Activated CD4-positive, alpha-beta memory T cell treated with anti-CD3 and anti-CD28 coated beads for 36 hours (primary cell): ENCODE results near the gene CPLANE1. TPM values are rescaled to one million over a fixed set of nuclear protein-coding genes. Genes with fewer than 3 reads are reported as not detected.
A peak's percentile ranks its signal among the peaks of the same experiment; 100 is the strongest.
"Not testable (repeated sequence)": the region's sequence is repeated elsewhere in the genome, so short reads cannot be mapped to it uniquely, and the experiment has no call there.

Source experiments
- CTCF ChIA-PET: fragments of 350-600 bp; sonication (Branson Sonifier 250); formaldehyde crosslinking; loops from one replicate; lab custom pipeline; 2021; ENCODE audit warnings: antibody characterized with exemption, inconsistent platforms; lab: Charles Lee
- POLR2A ChIA-PET: fragments of 350-600 bp; sonication (Branson Sonifier 250); formaldehyde crosslinking; loops from one replicate; lab custom pipeline; 2021; ENCODE audit warnings: antibody characterized with exemption; lab: Charles Lee
- DNase-seq: peaks from one replicate; pipeline ENCODE4 v3.0.0-alpha.2; 2020
- H3K27ac Mint-ChIP-seq: one replicate; pipeline ENCODE4 v1.8.0; 2021; ENCODE audit warnings: mixed read lengths
- H3K27me3 Mint-ChIP-seq: one replicate; pipeline ENCODE4 v1.8.0; 2021; ENCODE audit warnings: mixed read lengths
- H3K36me3 Mint-ChIP-seq: one replicate; pipeline ENCODE4 v1.8.0; 2021; ENCODE audit warnings: mixed read lengths
- H3K4me1 Mint-ChIP-seq: one replicate; pipeline ENCODE4 v1.8.0; 2021; ENCODE audit warnings: low read depth, mixed read lengths
- H3K4me3 Mint-ChIP-seq: one replicate; pipeline ENCODE4 v1.8.0; 2021; ENCODE audit warnings: mild to moderate bottlenecking, mixed read lengths
- H3K9me3 Mint-ChIP-seq: one replicate; pipeline ENCODE4 v1.8.0; 2021; ENCODE audit warnings: mixed read lengths
- intact Hi-C: fragments of 100-400 bp; cut with micrococcal nuclease; formaldehyde crosslinking; loops from one replicate; pipeline ENCODE4 v1.15.1; 2023
- total RNA-seq, 2 experiments: library from RNA; stranded (reverse); gene quantifications; one replicate each; pipeline ENCODE4 v1.2.3, GENCODE V29; 2021

Gene CPLANE1
- total RNA-seq, 2 experiments from 2014 or later: 4.4 to 5.8 TPM

- CTCF ChIA-PET: no interaction called here
- Mint-ChIP-seq H3K36me3 (no peaks in the 10 kb centered on the region), H3K27ac (no peak overlapping the region), H3K4me1 (peaks cover 7% of the 10 kb centered on the region), H3K9me3 (no peaks in the 10 kb centered on the region), H3K27me3 (no peaks in the 10 kb centered on the region), H3K4me3 (peak overlapping the region; percentile 26)
- intact Hi-C loops: loop anchor here (5.0 kb wide), 2 partner anchors 50 to 135 kb away; no protein-coding TSS in a partner anchor
- no peak for DNase-seq
- POLR2A ChIA-PET: no interaction called here
Measured at GRCh38 chr5:37247496-37247895, 1.7 kb downstream of the CPLANE1 start.

- Mint-ChIP-seq H3K36me3 (no peaks in the 10 kb centered on the region), H3K27me3 (no peaks in the 10 kb centered on the region), H3K9me3 (no peaks in the 10 kb centered on the region), H3K4me3 (no peak overlapping the region), H3K4me1 (peaks cover 7% of the 10 kb centered on the region), H3K27ac (no peak overlapping the region)
- ChIA-PET CTCF (no interaction called here), POLR2A (no interaction called here)
- no peak for DNase-seq
- intact Hi-C loops: loop anchor here (5.0 kb wide), 2 partner anchors 50 to 135 kb away; no protein-coding TSS in a partner anchor
Measured at GRCh38 chr5:37247036-37247435, 2.1 kb downstream of the CPLANE1 start.

GRCh38 chr5:37234288-37234687 lies 14.9 kb downstream of the CPLANE1 start:
- no peak overlapping the region for H3K4me3 Mint-ChIP-seq
- H3K4me1 Mint-ChIP-seq: no peaks in the 10 kb centered on the region
- DNase-seq: no peak
- ChIA-PET POLR2A (no interaction called here), CTCF (no interaction called here)
- H3K27me3 Mint-ChIP-seq: no peaks in the 10 kb centered on the region
- intact Hi-C loops: no loop called here
- peaks cover 50% of the 10 kb centered on the region for H3K36me3 Mint-ChIP-seq
- no peak overlapping the region for H3K27ac Mint-ChIP-seq
- peaks cover 22% of the 10 kb centered on the region for H3K9me3 Mint-ChIP-seq

GRCh38 chr5:37226377-37226776 lies 22.8 kb downstream of the CPLANE1 start:
- POLR2A ChIA-PET: no interaction called here
- no peak for DNase-seq
- no peaks in the 10 kb centered on the region for H3K4me1 Mint-ChIP-seq
- peaks cover 11% of the 10 kb centered on the region for H3K36me3 Mint-ChIP-seq
- no peaks in the 10 kb centered on the region for H3K9me3 Mint-ChIP-seq
- no peaks in the 10 kb centered on the region for H3K27me3 Mint-ChIP-seq
- no peak overlapping the region for H3K27ac Mint-ChIP-seq
- intact Hi-C loops: no loop called here
- no peak overlapping the region for H3K4me3 Mint-ChIP-seq
- CTCF ChIA-PET: interaction anchor here (0.7 to 0.8 kb wide), 2 partner anchors 15 to 35 kb away, joined by 3 to 4 read pairs; no protein-coding TSS in a partner anchor

- CTCF ChIA-PET: no interaction called here
- POLR2A ChIA-PET: no interaction called here
Measured at GRCh38 chr5:37222181-37222580, 27.0 kb downstream of the CPLANE1 start.

DNA sequence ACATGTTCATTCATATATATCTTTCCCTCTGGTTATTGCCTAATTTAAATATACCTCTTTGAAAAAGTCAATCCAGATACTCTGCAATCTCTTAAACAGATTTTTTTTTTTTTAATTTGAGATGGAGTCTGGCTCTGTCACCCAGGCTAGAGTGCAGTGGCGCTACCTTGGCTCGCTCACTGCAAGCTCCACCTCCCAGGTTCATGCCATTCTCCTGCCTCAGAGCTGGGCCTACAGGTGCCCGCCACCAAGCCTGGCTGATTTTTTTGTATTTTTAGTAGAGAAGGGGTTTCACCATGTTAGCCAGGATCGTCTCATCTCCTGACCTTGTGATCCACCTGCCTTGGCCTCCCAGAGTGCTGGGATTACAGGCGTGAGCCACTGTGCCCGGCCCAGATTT lies 28.8 kb downstream of the CPLANE1 start:
- H3K27me3 Mint-ChIP-seq, DNase-seq, H3K4me3 Mint-ChIP-seq, CTCF ChIA-PET, H3K36me3 Mint-ChIP-seq, H3K27ac Mint-ChIP-seq, H3K4me1 Mint-ChIP-seq, intact Hi-C loops, H3K9me3 Mint-ChIP-seq, POLR2A ChIA-PET: not testable (repeated sequence)

More at GRCh38 chr5:37222181-37222580, 27.0 kb downstream of the CPLANE1 start:
- no peak overlapping the region for H3K27ac Mint-ChIP-seq
- no peak for DNase-seq
- peaks cover 10% of the 10 kb centered on the region for H3K36me3 Mint-ChIP-seq
- no peaks in the 10 kb centered on the region for H3K27me3 Mint-ChIP-seq
- H3K4me3 Mint-ChIP-seq: no peak overlapping the region
- no peaks in the 10 kb centered on the region for H3K4me1 Mint-ChIP-seq
- intact Hi-C loops: no loop called here
- no peaks in the 10 kb centered on the region for H3K9me3 Mint-ChIP-seq

DNA sequence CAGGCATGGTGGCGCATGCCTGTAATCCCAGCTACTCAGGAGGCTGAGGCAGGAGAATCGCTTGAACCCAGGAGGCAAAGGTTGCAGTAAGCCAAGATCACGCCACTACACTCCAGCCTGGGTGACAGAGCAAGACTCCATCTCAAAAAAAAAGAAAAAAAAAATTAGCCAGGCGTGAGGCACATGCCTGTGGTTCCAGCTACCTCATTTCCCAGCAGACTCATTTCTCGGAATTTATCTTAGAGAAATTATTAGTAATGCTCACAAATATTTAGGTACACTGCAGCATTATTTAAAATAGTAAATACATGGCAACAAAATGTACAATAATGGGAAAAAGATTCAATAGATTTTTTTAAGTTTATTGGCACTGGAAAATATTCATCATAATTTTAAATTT lies 29.8 kb downstream of the CPLANE1 start:
- intact Hi-C loops, CTCF ChIA-PET, H3K9me3 Mint-ChIP-seq, H3K27me3 Mint-ChIP-seq, DNase-seq, H3K4me3 Mint-ChIP-seq, H3K36me3 Mint-ChIP-seq, H3K27ac Mint-ChIP-seq, POLR2A ChIA-PET, H3K4me1 Mint-ChIP-seq: not testable (repeated sequence)

DNA sequence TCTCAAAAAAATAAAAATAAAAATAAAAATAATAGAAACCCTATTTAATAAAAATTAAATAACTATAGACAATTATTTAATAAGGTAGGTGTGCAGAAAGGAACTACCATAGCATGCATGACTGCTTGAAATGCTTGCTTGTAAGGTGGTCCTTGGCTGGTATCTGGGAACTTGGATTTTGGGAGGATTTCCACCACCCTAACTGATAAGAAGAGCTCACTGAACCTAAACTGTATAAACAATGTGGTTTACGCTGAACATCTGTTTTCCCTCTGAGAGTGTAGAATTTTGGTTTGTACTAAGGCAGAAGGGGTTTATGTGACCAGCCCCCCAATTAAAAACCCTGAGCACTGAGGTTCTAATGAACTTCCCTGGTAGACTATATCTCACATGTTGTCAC lies 31.2 kb downstream of the CPLANE1 start:
- H3K27ac Mint-ChIP-seq: no peak overlapping the region
- no peak overlapping the region for H3K4me3 Mint-ChIP-seq
- intact Hi-C loops: no loop called here

DNA sequence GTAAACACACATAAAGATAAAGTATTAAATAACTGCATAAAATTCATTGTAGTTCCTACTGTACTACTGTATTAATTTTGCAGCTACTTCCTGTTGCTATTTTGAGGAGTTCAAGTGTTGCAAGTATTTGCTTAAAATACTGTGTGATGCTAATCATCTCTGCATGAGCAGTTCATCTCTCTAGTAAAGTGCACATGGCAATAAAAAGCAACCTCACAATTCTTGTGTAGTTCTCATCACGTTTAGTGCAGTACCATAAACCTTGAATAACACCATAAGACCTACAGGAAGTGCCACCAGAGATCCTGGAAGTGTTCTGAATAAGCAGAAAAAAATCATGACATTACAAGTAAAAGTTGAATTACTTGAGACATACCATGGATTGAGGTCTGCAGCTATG lies 34.6 kb downstream of the CPLANE1 start:
- CTCF ChIA-PET: no interaction called here
- Mint-ChIP-seq H3K27ac (no peak overlapping the region), H3K4me3 (no peak overlapping the region), H3K36me3 (peaks cover 1% of the 10 kb centered on the region), H3K4me1 (peaks cover 6% of the 10 kb centered on the region), H3K9me3 (no peaks in the 10 kb centered on the region), H3K27me3 (no peaks in the 10 kb centered on the region)
- DNase-seq: no peak
- intact Hi-C loops: no loop called here
- POLR2A ChIA-PET: no interaction called here

More for the DNA sequence above, 31.2 kb downstream of the CPLANE1 start:
- Mint-ChIP-seq H3K36me3 (peaks cover 6% of the 10 kb centered on the region), H3K9me3 (no peaks in the 10 kb centered on the region), H3K27me3 (no peaks in the 10 kb centered on the region), H3K4me1 (peaks cover 6% of the 10 kb centered on the region)
- ChIA-PET CTCF (no interaction called here), POLR2A (no interaction called here)
- DNase-seq: no peak

- POLR2A ChIA-PET: no interaction called here
Measured at GRCh38 chr5:37212096-37212495, 37.1 kb downstream of the CPLANE1 start.

GRCh38 chr5:37211661-37212060 lies 37.5 kb downstream of the CPLANE1 start:
- intact Hi-C loops: no loop called here
- ChIA-PET CTCF (interaction anchor here (0.5 kb wide), 1 partner anchor 13 kb away, joined by 5 read pairs; no protein-coding TSS in a partner anchor), POLR2A (no interaction called here)
- no peak overlapping the region for H3K4me3 Mint-ChIP-seq
- no peaks in the 10 kb centered on the region for H3K9me3 Mint-ChIP-seq
- DNase-seq: no peak
- peaks cover 3% of the 10 kb centered on the region for H3K36me3 Mint-ChIP-seq
- H3K27ac Mint-ChIP-seq: no peak overlapping the region
- H3K4me1 Mint-ChIP-seq: peaks cover 6% of the 10 kb centered on the region
- H3K27me3 Mint-ChIP-seq: no peaks in the 10 kb centered on the region

More at GRCh38 chr5:37212096-37212495, 37.1 kb downstream of the CPLANE1 start:
- no peak overlapping the region for H3K4me3 Mint-ChIP-seq
- CTCF ChIA-PET: interaction anchor here (0.5 kb wide), 1 partner anchor 12 kb away, joined by 5 read pairs; no protein-coding TSS in a partner anchor
- intact Hi-C loops: no loop called here
- no peaks in the 10 kb centered on the region for H3K9me3 Mint-ChIP-seq
- H3K4me1 Mint-ChIP-seq: peaks cover 6% of the 10 kb centered on the region
- H3K27me3 Mint-ChIP-seq: no peaks in the 10 kb centered on the region
- DNase-seq: no peak
- H3K27ac Mint-ChIP-seq: no peak overlapping the region
- H3K36me3 Mint-ChIP-seq: peaks cover 3% of the 10 kb centered on the region

GRCh38 chr5:37208883-37209797 lies 40.0 kb downstream of the CPLANE1 start:
- Mint-ChIP-seq H3K27me3 (no peaks in the 10 kb centered on the region), H3K4me3 (peak overlapping the region; percentile 67), H3K9me3 (no peaks in the 10 kb centered on the region), H3K4me1 (no peaks in the 10 kb centered on the region), H3K36me3 (peaks cover 4% of the 10 kb centered on the region), H3K27ac (no peak overlapping the region)
- POLR2A ChIA-PET: no interaction called here
- intact Hi-C loops: no loop called here
- CTCF ChIA-PET: no interaction called here
- peak; percentile 11 for DNase-seq
